Effector memory CD4-positive, alpha-beta T cell (primary cell): ENCODE measurements around the gene TIMP4.

ENCODE experiments used
- DNase-seq, 3 donors: peaks; one replicate each; pipeline ENCODE4 v3.0.0-alpha.2; 2020
- H3K27ac ChIP-seq: 2 replicates; pipeline ENCODE4 v1.7.0; 2013; ENCODE audit warnings: mild to moderate bottlenecking, low read length, moderate library complexity; ENCODE audit not compliant: insufficient read depth, poor library complexity, severe bottlenecking
- H3K27me3 ChIP-seq: replicated peaks from 2 replicates; pipeline ENCODE4 v1.7.0; 2013; ENCODE audit warnings: mild to moderate bottlenecking, low read length; ENCODE audit not compliant: insufficient read depth, control insufficient read depth, poor library complexity, severe bottlenecking
- H3K36me3 ChIP-seq: 2 replicates; pipeline ENCODE4 v1.7.0; 2013; ENCODE audit warnings: mild to moderate bottlenecking, low read length, moderate library complexity; ENCODE audit not compliant: control insufficient read depth, insufficient read depth
- H3K4me1 ChIP-seq: 2 replicates; pipeline ENCODE4 v1.7.0; 2013; ENCODE audit warnings: low read length, mild to moderate bottlenecking; ENCODE audit not compliant: control insufficient read depth, insufficient read depth, poor library complexity, severe bottlenecking
- H3K4me3 ChIP-seq: 2 replicates; pipeline ENCODE4 v1.7.0; 2013; ENCODE audit warnings: low read length, low read depth, mild to moderate bottlenecking; ENCODE audit not compliant: insufficient read depth, poor library complexity, severe bottlenecking
- H3K9me3 ChIP-seq: 2 replicates; pipeline ENCODE4 v1.7.0; 2013; ENCODE audit warnings: mild to moderate bottlenecking, low read length, moderate library complexity; ENCODE audit not compliant: control insufficient read depth

The TIMP4 gene

GRCh38 chr3:12150112-12150511 is 8.6 kb downstream of the TIMP4 start:
- no peak overlapping the region for H3K27ac ChIP-seq
- no peak overlapping the region for H3K4me3 ChIP-seq
- H3K4me1 ChIP-seq, result no peaks in the 10 kb centered on the region
- no peaks in the 10 kb centered on the region for H3K36me3 ChIP-seq
- H3K9me3 ChIP-seq, result no peaks in the 10 kb centered on the region
- no peak for DNase-seq
- H3K27me3 ChIP-seq, result no peaks in the 10 kb centered on the region

DNA sequence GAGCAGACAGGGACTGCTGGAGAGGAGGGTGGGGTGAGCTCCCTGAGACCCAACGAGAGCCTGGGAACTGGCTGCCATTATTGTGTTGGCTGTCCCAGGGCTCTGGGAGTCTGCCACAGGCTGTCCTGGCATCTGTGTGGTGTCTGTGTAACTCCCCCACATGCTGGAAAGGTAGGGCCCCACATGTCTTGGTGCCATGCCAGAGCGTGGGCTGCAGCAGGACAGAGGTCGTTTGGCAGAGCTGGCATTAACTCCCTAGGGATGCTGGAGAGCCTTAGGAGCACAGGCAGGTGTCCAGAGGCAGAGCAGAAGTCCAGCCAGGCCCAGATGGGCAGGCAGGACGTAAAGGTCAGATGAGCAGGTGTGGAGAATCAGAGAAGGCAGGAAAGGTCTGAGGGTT is 9.7 kb downstream of the TIMP4 start:
- no peak for DNase-seq
- Histone ChIP-seq H3K27me3 (no peaks in the 10 kb centered on the region), H3K4me3 (no peak overlapping the region), H3K9me3 (no peaks in the 10 kb centered on the region), H3K36me3 (no peaks in the 10 kb centered on the region), H3K27ac (no peak overlapping the region), H3K4me1 (no peaks in the 10 kb centered on the region)

- no peaks in the 10 kb centered on the region for H3K27me3 ChIP-seq
- H3K4me3 ChIP-seq, result no peak overlapping the region
- H3K27ac ChIP-seq, result no peak overlapping the region
- no peaks in the 10 kb centered on the region for H3K9me3 ChIP-seq
- no peaks in the 10 kb centered on the region for H3K4me1 ChIP-seq
- no peak for DNase-seq
- H3K36me3 ChIP-seq, result no peaks in the 10 kb centered on the region
These were observed 10.3 kb downstream of the TIMP4 start for GRCh38 chr3:12148183-12148940.

GRCh38 chr3:12147049-12147780 is 11.5 kb downstream of the TIMP4 start:
- Histone ChIP-seq H3K36me3 (no peaks in the 10 kb centered on the region), H3K4me3 (no peak overlapping the region), H3K4me1 (no peaks in the 10 kb centered on the region), H3K9me3 (no peaks in the 10 kb centered on the region), H3K27ac (no peak overlapping the region), H3K27me3 (no peaks in the 10 kb centered on the region)
- no peak for DNase-seq

DNA sequence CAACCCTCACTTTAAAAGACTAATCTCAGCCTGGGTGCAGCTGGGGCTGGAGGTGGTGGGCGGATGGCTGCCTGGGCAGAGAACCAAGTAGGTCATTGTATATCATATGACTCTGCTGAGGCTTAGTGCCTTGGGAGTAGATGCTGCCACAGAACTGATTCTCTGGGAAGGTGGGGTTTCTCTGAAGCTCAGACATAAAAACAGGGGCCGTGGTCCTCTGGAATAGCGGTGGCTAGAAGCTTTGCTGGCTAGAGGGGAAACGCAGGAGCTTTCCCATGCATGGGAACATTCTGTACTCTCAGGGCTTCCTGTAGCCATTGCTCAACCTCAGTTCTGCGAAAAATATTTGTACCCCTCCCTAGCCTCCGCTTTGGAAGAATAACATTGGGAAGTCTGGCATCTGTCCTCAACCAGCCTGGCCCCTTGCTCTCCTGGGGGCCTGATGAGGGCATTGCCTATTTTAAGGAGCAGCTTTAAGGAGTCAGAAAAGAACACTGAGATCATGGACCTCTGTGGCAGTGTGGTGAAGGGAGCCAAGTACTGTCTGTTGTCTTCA is 14.7 kb downstream of the TIMP4 start:
- H3K4me1 ChIP-seq, result no peaks in the 10 kb centered on the region
- H3K9me3 ChIP-seq, result no peaks in the 10 kb centered on the region
- H3K27ac ChIP-seq, result no peak overlapping the region
- no peak for DNase-seq
- H3K27me3 ChIP-seq, result no peaks in the 10 kb centered on the region
- no peaks in the 10 kb centered on the region for H3K36me3 ChIP-seq
- no peak overlapping the region for H3K4me3 ChIP-seq

- DNase-seq, result no peak
- H3K27ac ChIP-seq, result no peak overlapping the region
- H3K9me3 ChIP-seq, result no peaks in the 10 kb centered on the region
- no peak overlapping the region for H3K4me3 ChIP-seq
- H3K4me1 ChIP-seq, result no peaks in the 10 kb centered on the region
- H3K36me3 ChIP-seq, result no peaks in the 10 kb centered on the region
- no peaks in the 10 kb centered on the region for H3K27me3 ChIP-seq
These were observed 16.2 kb downstream of the TIMP4 start for GRCh38 chr3:12142476-12142875.

DNA sequence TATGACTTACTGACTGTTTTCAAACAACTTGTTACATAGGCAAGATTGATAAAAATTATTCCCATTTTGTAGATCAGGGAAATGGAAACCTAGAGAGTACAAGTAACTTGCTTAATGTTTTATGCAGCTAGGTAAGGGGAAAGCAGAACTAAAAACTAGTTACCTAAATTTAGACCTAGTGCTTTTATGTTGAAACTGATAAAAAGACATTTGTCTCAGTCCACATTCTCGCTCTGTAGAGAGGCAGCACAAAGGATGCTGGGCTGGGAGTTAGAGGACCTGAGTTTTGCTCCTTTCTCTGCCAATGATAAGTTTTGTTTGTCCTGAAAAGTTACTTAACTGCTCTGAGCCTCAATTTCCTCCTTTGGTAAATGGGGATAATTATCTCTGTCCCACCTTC is 17.4 kb downstream of the TIMP4 start:
- H3K4me1 ChIP-seq, result no peaks in the 10 kb centered on the region
- H3K4me3 ChIP-seq, result no peak overlapping the region
- no peaks in the 10 kb centered on the region for H3K9me3 ChIP-seq
- DNase-seq, result no peak
- H3K36me3 ChIP-seq, result no peaks in the 10 kb centered on the region
- H3K27me3 ChIP-seq, result no peaks in the 10 kb centered on the region
- no peak overlapping the region for H3K27ac ChIP-seq

- H3K36me3 ChIP-seq, result no peaks in the 10 kb centered on the region
- no peaks in the 10 kb centered on the region for H3K4me1 ChIP-seq
- DNase-seq, result no peak
- H3K27me3 ChIP-seq, result no peaks in the 10 kb centered on the region
- H3K27ac ChIP-seq, result no peak overlapping the region
- no peaks in the 10 kb centered on the region for H3K9me3 ChIP-seq
- H3K4me3 ChIP-seq, result no peak overlapping the region
These were observed 19.6 kb downstream of the TIMP4 start for GRCh38 chr3:12139111-12139511.

DNA sequence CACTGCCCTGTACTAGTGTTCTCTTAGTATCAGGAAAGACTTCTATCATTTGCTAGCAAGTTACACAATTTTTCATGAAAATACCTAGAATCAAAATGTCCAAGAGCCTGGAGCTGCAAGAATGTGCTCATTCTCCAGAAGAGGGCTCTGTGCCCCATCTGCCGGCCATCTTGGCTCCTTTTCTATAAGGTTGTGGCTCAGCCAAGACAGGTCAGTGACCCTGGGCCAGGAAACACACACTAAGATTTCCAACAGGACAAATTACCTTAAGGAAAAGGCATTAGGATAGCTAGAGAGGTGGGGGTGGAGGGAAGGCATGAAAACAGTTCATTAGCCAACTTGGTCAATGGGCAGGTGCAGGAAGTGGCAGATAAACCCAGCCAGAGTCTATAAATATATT is 20.7 kb downstream of the TIMP4 start:
- no peaks in the 10 kb centered on the region for H3K27me3 ChIP-seq
- DNase-seq, result no peak
- H3K4me3 ChIP-seq, result no peak overlapping the region
- no peaks in the 10 kb centered on the region for H3K36me3 ChIP-seq
- no peaks in the 10 kb centered on the region for H3K9me3 ChIP-seq
- H3K27ac ChIP-seq, result no peak overlapping the region
- H3K4me1 ChIP-seq, result no peaks in the 10 kb centered on the region

GRCh38 chr3:12136371-12136770 is 22.3 kb downstream of the TIMP4 start:
- DNase-seq, result no peak
- Histone ChIP-seq H3K27ac (no peak overlapping the region), H3K9me3 (no peaks in the 10 kb centered on the region), H3K36me3 (no peaks in the 10 kb centered on the region), H3K4me3 (no peak overlapping the region), H3K4me1 (no peaks in the 10 kb centered on the region), H3K27me3 (no peaks in the 10 kb centered on the region)
